Measurements from ENCODE around the gene DDX54. TPM values are rescaled to one million over a fixed set of nuclear protein-coding genes. Genes with fewer than 3 reads are reported as not detected.

The DDX54 gene
- total and polyA plus RNA-seq, 2 of the 8 experiments (the other 6 are each of a cell fraction or from before 2014, with no cell fraction given): 64.9 to 113 TPM

DNA sequence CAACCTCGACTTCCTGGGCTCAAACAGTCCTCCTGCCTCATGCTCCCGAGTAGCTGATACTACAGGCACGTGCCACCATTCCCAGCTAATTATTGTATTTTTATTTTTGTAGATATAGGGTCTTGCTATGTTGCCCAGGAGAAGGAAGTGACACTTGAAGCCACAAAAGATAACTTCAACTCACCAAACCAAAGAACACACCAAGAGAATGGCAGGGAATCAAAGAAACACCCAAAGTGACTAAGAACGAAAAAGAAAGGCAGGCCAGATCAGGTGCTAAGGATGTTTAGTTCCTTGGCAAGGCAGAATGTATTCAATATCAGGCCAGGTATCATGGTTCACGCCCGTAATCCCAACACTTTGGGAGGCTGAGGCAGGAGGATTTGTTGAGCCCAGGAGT, 25.9 kb upstream of the DDX54 start (continued):
- TF ChIP-seq, protein P1, sequence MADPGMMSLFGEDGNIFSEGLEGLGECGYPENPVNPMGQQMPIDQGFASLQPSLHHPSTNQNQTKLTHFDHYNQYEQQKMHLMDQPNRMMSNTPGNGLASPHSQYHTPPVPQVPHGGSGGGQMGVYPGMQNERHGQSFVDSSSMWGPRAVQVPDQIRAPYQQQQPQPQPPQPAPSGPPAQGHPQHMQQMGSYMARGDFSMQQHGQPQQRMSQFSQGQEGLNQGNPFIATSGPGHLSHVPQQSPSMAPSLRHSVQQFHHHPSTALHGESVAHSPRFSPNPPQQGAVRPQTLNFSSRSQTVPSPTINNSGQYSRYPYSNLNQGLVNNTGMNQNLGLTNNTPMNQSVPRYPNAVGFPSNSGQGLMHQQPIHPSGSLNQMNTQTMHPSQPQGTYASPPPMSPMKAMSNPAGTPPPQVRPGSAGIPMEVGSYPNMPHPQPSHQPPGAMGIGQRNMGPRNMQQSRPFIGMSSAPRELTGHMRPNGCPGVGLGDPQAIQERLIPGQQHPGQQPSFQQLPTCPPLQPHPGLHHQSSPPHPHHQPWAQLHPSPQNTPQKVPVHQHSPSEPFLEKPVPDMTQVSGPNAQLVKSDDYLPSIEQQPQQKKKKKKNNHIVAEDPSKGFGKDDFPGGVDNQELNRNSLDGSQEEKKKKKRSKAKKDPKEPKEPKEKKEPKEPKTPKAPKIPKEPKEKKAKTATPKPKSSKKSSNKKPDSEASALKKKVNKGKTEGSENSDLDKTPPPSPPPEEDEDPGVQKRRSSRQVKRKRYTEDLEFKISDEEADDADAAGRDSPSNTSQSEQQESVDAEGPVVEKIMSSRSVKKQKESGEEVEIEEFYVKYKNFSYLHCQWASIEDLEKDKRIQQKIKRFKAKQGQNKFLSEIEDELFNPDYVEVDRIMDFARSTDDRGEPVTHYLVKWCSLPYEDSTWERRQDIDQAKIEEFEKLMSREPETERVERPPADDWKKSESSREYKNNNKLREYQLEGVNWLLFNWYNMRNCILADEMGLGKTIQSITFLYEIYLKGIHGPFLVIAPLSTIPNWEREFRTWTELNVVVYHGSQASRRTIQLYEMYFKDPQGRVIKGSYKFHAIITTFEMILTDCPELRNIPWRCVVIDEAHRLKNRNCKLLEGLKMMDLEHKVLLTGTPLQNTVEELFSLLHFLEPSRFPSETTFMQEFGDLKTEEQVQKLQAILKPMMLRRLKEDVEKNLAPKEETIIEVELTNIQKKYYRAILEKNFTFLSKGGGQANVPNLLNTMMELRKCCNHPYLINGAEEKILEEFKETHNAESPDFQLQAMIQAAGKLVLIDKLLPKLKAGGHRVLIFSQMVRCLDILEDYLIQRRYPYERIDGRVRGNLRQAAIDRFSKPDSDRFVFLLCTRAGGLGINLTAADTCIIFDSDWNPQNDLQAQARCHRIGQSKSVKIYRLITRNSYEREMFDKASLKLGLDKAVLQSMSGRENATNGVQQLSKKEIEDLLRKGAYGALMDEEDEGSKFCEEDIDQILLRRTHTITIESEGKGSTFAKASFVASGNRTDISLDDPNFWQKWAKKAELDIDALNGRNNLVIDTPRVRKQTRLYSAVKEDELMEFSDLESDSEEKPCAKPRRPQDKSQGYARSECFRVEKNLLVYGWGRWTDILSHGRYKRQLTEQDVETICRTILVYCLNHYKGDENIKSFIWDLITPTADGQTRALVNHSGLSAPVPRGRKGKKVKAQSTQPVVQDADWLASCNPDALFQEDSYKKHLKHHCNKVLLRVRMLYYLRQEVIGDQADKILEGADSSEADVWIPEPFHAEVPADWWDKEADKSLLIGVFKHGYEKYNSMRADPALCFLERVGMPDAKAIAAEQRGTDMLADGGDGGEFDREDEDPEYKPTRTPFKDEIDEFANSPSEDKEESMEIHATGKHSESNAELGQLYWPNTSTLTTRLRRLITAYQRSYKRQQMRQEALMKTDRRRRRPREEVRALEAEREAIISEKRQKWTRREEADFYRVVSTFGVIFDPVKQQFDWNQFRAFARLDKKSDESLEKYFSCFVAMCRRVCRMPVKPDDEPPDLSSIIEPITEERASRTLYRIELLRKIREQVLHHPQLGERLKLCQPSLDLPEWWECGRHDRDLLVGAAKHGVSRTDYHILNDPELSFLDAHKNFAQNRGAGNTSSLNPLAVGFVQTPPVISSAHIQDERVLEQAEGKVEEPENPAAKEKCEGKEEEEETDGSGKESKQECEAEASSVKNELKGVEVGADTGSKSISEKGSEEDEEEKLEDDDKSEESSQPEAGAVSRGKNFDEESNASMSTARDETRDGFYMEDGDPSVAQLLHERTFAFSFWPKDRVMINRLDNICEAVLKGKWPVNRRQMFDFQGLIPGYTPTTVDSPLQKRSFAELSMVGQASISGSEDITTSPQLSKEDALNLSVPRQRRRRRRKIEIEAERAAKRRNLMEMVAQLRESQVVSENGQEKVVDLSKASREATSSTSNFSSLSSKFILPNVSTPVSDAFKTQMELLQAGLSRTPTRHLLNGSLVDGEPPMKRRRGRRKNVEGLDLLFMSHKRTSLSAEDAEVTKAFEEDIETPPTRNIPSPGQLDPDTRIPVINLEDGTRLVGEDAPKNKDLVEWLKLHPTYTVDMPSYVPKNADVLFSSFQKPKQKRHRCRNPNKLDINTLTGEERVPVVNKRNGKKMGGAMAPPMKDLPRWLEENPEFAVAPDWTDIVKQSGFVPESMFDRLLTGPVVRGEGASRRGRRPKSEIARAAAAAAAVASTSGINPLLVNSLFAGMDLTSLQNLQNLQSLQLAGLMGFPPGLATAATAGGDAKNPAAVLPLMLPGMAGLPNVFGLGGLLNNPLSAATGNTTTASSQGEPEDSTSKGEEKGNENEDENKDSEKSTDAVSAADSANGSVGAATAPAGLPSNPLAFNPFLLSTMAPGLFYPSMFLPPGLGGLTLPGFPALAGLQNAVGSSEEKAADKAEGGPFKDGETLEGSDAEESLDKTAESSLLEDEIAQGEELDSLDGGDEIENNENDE (IDR thresholded peaks at IDR 0.05; ENCODE audit: insufficient replicate concordance, low read length): no peak
- no peak for TF ChIP-seq SP1 (IDR thresholded peaks at IDR 0.05; ENCODE audit: low read depth, low read length)
- TF ChIP-seq SP2 (IDR thresholded peaks at IDR 0.05; ENCODE audit: low read length): no peak
- no peak for TF ChIP-seq RNF2 (IDR thresholded peaks at IDR 0.05; ENCODE audit: borderline replicate concordance, low read depth, low read length, missing control alignments, poor library complexity, severe bottlenecking)
- TF ChIP-seq RBBP5 (IDR thresholded peaks at IDR 0.05; ENCODE audit: borderline replicate concordance, low read depth, low read length): no peak
- TF ChIP-seq HDAC6 (IDR thresholded peaks at IDR 0.05; ENCODE audit: low read depth, low read length): no peak
- no peak for TF ChIP-seq BCL11A (IDR thresholded peaks at IDR 0.05; ENCODE audit: low read depth in 2 of 2, low read length in 2 of 2)
- TF ChIP-seq CHD2 (IDR thresholded peaks at IDR 0.05; ENCODE audit: low read length): no peak
- no peak for TF ChIP-seq CBX5 (IDR thresholded peaks at IDR 0.05; ENCODE audit: low read depth, low read length)
- TF ChIP-seq JUN (IDR thresholded peaks at IDR 0.05; ENCODE audit: low read depth, low read length): no peak
- TF ChIP-seq FOSL1 (IDR thresholded peaks at IDR 0.05; ENCODE audit: insufficient read depth, low read depth, low read length): no peak
